ENCODE measurements around the gene CACHD1.
"Not testable (repeated sequence)": the region's sequence is repeated elsewhere in the genome, so short reads cannot be mapped to it uniquely, and the experiment has no call there.

Gene CACHD1

DNA sequence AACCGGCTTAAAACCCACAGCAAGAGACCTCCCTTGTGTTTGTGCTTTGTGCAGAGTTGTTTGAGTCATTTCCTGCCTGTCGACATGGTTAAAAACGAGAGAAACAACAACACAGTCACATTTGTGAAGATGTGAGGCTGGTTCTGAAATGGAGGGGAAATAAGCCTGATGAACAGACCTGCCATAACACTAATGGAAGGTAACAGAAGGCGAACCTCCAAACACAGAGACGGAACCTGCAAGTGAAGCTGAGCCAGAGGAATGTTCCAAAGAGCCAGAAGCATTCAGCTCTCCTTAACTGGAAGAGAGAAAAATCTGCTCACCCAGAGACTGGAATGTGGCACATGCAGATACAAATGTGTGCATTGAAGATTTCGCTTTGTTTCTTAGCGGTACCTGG lies 221.7 kb downstream of the CACHD1 start:
- FAIRE-seq (peak; percentile 5), DNase-seq (ENCODE audit: low spot score) (no peak)

DNA sequence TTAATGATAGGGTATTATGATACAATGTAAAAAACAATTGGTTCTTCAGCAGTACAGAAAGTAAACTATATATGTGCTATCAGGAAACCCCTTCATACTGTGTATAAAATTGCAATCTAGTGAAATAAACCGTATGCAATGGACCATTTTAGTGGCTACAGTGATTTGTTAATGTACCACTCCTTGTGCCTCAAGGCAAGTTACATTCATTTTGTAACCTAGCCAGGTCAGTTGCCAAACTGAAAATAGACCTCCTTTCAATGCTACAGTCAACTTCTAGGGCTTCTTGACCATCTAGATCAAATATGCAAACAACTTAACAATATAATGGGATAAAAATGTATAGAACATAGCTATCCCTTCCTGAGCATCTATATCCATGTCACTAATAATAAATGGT lies 223.0 kb downstream of the CACHD1 start:
- DNase-seq (ENCODE audit: low spot score) (no peak), FAIRE-seq (no peak)

DNA sequence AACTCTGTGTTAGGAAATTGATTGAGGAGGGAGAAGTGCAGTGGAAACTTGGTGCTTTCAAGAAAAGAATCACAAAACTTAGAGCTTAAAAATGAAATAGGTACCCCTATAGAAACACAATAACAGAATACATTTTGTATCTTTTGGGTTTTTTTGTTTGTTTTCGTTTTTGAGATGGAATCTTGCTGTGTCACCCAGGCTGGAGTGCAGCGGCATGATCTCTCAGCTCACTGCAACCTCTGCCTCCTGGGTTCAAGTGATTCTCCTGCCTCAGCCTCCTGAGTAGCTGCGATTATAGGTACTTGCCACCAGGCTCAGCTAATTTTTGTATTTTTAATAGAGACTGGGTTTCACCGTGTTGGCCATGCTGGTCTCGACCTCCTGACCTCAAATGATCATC lies 223.5 kb downstream of the CACHD1 start:
- FAIRE-seq = no peak
- DNase-seq (ENCODE audit: low spot score) = no peak

DNA sequence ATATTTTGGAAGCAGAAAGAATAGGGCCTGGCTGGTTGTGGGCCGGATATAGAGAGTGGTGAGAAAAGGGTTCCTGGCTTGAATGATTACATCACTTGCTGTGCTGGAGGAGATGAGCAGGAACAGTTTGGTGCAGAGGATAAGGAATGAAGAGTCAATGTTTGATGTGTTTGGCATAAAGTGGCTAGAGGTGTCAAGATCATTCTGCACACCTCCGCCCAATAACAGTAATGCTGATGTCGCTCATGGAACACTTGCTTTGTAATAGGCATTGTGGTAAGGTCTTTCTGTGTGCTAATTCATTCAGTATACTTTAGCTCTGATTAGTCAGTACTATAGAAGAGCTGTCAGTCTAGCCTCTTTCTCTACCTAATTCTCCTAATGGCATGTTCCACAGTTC lies 226.9 kb downstream of the CACHD1 start:
- no peak for FAIRE-seq

DNA sequence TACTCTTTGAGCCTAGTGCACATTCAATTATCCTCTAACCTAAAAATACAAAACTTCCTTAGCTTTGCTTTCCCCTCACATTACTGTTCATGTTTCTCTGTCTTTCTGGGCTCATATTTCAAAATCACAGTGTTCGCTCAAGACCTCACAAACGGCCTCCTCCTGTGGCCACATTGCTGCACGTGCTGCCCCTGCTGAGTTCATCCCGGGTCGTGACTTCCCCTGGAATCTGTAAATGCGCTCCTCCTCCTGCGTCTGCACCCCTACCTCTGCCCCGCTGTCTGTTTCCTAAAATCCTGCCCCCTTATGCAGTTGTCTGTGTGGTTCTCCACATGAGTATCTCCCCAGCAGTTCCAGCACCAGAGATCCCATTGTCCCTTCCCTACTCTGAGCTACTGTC lies 229.4 kb downstream of the CACHD1 start:
- DNase-seq (ENCODE audit: low spot score) (no peak), FAIRE-seq (no peak)

More for the DNA sequence above, 226.9 kb downstream of the CACHD1 start:
- DNase-seq (ENCODE audit: low spot score) = no peak

DNA sequence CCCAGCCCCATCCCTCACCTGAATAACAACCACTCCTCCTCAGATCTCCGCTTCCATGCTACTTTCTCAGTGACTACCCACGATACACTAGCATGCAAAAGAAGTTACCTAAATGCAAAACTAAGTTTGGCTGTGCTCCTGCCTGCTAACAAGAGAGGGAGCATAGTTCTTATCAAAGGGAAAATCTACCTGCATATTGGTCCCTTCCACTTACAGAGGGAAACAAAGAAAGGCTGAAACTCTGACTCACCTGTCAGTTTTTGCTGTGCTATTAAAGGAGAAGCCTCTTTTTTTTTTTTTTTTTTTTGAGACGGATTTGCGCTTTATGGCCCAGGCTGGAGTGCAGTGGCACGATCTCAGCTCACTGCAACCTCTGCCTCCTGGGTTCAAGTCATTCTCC lies 231.1 kb downstream of the CACHD1 start:
- no peak for DNase-seq (ENCODE audit: low spot score)
- no peak for FAIRE-seq

DNA sequence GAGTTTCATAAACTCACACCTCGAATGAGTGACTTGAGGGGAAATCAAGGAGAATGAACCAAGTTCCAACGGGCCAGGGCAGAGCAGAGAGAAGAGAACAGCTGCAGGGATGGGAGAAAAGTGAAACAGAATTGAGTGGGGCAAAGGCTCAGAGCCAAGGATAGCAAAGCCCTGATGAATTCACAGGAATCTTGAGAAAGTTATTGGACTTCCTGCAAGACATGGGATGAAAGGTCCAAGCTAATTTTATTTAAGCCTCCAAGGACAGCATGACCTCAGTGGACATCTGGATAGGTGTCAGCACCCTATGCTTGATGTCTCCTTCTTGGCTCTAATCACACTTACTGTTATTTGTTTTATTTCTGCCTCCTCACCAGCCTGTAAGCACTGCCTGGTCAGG lies 232.0 kb downstream of the CACHD1 start:
- FAIRE-seq (no peak), DNase-seq (ENCODE audit: low spot score) (no peak)

DNA sequence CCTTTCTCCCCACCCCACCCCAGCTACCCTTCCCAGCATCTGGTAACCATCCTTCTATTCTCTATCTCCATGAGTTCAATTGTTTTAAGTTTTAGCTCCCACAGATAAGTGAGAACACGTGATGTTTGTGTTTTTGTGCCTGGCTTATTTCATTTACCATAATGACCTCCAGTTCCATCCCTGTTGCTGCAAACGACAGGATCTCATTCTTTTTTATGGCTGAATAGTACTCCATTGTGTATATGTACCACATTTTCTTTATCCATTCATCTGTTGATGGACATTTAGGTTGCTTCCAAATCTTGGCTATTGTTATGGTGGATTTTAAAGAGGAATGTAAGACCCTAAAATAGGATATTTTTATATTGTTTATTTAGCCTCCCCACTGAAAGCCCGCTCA lies 232.7 kb downstream of the CACHD1 start:
- DNase-seq (ENCODE audit: low spot score); FAIRE-seq: not testable (repeated sequence)

DNA sequence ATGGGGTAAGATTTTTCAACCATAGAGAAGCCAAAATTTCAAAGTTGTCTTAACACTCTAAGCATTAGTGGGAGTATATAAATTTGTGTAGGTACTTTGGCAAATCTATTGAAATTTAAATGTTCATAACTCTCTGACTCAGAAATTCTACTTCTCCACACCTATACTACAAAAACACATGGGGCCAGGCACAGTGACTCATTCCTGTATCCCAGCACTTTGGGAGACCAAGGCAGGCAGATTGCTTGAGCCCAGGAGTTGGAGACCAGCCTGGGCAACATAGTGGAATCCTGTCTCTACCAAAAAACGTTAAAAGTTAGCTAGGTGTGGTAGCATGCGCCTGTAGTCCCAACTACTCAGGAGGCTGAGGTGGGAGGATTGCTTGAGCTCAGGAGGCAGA lies 233.7 kb downstream of the CACHD1 start:
- no peak for FAIRE-seq

DNA sequence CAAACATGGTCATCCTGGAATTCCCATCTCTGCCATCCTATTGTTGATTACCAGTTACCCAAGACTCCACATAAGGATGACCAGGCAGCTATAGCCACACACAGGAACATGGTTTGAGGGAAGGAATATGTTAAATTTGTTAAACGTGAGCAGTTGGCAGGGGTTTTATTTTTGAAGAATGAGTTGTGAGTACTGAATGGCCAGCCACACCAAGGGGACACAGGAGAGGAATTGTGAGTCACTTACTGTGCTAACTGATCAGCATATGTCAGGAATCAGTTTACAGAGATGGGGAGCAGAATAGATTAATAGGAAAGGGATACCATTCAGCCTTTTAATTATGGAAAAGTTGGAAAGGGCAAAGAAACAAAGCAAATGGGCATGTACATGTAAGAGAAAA lies 235.7 kb downstream of the CACHD1 start:
- no peak for FAIRE-seq

More for the DNA sequence above, 233.7 kb downstream of the CACHD1 start:
- DNase-seq (ENCODE audit: low spot score) = no peak

DNA sequence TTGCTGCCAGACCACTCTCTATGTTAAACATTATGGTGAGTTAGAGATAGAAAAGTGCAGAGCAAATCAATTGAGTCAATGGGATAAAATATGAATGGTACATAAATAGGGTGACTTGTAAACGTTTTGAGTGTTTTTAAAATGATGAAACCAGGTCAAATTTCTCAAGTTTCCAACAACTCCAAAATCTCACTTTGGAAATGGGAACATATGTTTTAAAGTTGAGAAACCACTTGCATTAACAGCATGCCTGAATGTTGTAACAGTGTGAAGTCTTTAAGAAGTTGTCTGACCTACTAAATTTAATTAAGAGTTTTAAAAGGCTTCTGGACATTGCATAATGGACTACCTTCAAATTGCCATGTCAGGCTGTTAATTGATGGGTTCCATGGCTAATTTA lies 241.3 kb downstream of the CACHD1 start:
- FAIRE-seq (no peak), DNase-seq (ENCODE audit: low spot score) (no peak)

More for the DNA sequence above, 235.7 kb downstream of the CACHD1 start:
- no peak for DNase-seq (ENCODE audit: low spot score)

DNA sequence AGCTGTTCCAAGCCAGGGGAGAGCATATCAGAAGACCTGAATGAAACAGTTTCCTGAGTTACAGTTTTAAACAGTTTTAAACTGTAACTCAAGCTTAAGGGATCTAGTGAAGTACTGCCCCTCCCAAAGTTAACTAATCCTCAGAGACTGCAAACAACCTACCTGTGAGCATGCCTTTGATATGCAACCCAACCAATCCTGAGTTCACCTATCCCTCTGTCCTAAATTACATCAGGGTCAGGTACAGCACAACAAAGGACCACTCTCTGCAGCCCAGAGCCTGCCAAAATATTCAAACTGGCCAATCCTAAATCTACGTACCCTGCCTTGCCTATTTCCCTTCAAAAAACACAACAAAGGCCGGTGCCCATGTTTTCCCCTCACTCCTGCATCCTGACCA lies 242.1 kb downstream of the CACHD1 start:
- FAIRE-seq (no peak), DNase-seq (ENCODE audit: low spot score) (no peak)

DNA sequence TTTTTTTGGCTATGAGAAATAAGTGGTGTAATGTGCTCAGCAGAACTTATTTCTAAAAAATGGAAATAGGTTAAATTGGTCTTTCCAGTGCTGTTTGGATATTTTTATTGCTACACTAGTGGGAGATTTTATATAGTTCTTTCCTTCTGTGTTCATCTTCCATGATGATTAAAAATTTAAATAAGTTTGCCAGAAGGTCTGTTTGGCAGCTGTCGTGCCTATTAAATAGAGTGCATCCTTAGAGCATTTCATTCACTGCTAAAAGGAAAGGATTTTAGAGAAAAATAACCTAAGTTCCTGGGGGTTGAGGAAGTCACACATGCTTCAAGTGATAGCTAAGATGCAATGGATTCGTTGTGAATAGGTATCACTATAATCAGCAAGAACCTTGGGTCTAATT lies 245.3 kb downstream of the CACHD1 start:
- FAIRE-seq = no peak
- no peak for DNase-seq (ENCODE audit: low spot score)

DNA sequence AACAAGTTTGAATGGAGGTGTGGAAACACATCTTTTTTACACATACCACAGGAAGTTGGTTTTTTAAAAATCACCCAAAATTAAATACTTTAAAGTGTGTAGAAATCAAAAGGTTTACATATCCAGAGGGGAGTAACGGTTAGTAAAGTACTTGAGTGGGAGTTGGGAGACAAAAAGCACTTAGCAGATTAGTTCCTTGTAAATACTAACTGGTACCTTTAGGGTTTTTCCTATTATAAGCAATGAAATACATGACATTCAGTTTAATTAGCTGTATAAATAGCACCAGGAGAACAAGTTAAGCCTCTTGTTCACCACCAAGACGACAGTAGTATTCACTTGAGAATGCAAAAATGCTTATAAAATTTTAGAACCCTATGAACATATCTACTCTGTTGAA lies 251.2 kb downstream of the CACHD1 start:
- FAIRE-seq = no peak

DNA sequence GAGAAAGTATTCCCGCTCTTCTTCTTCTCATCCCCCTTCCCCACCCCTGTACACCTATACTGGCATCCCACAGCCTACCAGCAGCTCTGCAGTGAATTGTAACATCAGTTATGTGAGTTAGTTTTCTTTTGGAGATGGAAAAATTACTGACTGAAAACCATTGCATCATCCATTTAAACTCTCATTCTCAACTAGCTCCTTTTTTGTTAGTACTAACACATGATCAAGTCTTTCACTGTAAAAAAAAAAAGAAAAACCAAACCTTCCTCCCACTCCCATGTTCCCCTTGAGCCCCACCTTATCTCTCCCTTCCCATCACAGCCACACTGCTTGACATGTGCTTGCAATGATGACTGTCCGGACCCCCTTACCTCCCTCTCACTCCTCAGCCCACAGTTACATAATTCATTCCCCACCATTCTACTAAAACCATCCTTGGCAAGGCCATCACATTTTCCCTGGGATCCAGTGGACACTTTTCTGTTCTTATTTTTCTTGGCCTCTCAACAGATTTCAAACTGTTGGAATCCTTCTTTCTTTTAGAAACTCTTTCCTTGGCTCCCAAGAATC lies 251.7 kb downstream of the CACHD1 start:
- DNase-seq (ENCODE audit: low spot score) (no peak), FAIRE-seq (no peak)

More for the DNA sequence above, 251.2 kb downstream of the CACHD1 start:
- DNase-seq (ENCODE audit: low spot score) = no peak

DNA sequence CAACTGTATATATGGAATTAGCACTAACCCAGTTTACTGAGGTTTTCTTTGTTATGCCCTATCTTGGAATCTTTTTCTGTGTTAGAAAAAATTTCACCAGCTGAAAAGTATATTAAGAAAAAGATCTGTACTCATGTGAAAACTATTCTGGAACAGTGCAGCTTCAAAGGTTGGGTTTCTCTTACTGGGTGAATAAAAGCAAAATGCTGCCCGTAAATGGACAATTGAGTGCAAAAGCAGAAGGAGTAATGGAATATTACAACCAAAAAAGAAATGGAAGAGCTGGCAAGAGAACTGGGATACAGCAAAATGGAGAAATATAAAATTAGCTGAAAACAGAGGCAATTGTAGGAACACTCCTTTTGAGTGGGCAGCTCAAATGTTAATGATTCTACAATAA lies 257.9 kb downstream of the CACHD1 start:
- no peak for FAIRE-seq

DNA sequence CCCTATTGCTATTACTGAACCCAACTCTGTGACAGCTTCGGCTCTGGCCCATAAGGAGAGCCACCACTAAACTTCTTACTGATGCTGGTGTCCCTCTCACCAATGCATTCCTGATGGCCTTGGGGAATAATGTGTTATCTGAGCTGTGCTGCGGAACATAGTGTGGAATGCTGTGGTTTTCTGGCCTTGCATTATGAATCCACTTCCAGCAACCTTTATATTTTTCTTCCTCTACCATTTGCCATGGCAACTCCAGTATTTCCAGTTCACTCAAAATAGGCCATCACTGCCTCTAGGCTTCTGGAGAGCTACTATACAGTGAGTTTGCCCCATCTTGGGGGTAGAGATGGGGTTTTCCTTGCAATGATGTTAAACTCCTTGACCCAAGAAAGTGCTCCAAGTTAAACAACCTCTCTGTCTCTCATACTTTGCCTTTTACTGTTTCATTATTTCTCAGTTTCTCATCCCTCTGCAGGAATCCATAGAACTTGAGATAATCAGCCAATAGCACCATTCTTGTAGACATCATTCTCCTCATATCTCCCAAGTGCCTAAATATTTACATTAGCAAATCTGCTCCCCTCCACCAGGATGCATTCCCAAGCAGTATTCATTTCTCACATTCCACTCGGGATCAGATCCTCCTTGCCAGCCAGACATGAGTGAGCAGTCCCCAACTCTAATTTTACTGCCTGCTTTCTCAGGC lies 263.8 kb downstream of the CACHD1 start:
- FAIRE-seq = no peak
- no peak for DNase-seq (ENCODE audit: low spot score)

More for the DNA sequence above, 257.9 kb downstream of the CACHD1 start:
- DNase-seq (ENCODE audit: low spot score) = no peak

DNA sequence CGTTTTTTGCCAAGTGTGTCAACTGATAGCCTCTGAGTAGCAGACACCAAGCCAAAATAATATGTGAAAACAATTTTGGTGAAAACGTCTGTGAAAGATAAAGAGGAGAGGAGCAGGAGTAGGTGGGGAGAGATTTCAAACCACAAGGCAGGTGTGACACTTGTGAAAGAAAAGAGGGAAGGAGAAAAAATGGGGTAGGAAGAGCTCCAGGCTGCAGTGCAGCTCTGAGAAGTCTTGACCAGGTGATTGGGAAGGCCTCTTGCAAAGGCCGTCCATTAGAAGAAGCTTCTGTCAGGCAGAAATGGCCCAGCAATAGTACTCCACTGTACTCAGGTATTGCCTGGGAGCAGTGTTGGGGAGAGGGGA lies 264.3 kb downstream of the CACHD1 start:
- no peak for DNase-seq (ENCODE audit: low spot score)
- FAIRE-seq = no peak

DNA sequence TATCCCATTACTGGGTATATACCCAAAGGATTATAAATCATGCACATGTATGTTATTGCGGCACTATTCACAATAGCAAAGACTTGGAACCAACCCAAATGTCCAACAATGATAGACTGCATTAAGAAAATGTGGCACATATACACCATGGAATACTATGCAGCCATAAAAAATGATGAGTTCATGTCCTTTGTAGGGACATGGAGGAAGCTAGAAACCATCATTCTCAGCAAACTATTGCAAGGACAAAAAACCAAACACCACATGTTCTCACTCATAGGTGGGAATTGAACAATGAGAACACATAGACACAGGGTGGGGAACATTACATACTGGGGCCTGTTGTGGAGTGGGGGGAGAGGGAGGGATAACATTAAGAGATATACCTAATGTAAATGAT lies 270.8 kb downstream of the CACHD1 start:
- FAIRE-seq; DNase-seq (ENCODE audit: low spot score): not testable (repeated sequence)

Data from urothelium cell line (cell line).